Loucy (cell line): ENCODE data around the gene ROR1.

Source experiments
- EZH2phosphoT487 ChIP-seq: fragments of 200-600 bp; IDR thresholded peaks from 2 replicates; pipeline ENCODE4 v1.6.1; 2018; ENCODE audit warnings: antibody characterized with exemption, mild to moderate bottlenecking, moderate library complexity, borderline replicate concordance
- TF ChIP-seq, protein P1 (sequence below): fragments of 200-600 bp; sonication (generic); conservative IDR thresholded peaks from 2 replicates; pipeline ENCODE4 v1.5.1; 2014; ENCODE audit warnings: mild to moderate bottlenecking, antibody characterized with exemption, low read length

DNA sequence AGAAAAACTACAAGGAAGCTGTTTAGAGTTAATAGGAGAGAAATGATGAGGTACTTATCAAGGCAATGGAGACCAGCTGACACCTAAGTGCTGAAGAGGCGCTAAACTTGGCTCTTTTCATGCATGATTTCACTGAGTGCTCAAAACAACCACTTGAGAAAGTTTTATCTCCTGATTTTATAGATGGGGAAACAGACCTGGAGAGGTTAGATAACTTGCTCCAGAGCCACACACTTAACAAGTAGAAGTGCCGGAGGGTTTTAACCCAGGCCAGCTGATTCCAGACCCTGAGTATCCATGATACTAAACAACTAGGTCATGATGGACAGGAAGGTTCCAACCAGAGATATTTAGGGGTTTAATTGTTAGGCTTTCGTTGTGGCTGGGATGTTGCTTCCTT is 455.5 kb downstream of the ROR1 start:
- TF ChIP-seq, protein P1, sequence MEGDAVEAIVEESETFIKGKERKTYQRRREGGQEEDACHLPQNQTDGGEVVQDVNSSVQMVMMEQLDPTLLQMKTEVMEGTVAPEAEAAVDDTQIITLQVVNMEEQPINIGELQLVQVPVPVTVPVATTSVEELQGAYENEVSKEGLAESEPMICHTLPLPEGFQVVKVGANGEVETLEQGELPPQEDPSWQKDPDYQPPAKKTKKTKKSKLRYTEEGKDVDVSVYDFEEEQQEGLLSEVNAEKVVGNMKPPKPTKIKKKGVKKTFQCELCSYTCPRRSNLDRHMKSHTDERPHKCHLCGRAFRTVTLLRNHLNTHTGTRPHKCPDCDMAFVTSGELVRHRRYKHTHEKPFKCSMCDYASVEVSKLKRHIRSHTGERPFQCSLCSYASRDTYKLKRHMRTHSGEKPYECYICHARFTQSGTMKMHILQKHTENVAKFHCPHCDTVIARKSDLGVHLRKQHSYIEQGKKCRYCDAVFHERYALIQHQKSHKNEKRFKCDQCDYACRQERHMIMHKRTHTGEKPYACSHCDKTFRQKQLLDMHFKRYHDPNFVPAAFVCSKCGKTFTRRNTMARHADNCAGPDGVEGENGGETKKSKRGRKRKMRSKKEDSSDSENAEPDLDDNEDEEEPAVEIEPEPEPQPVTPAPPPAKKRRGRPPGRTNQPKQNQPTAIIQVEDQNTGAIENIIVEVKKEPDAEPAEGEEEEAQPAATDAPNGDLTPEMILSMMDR = no peak
- no peak for TF ChIP-seq EZH2phosphoT487
